Thyroid gland (tissue), 4 donors: ENCODE data around the gene TNFSF8. TPM values are rescaled to one million over a fixed set of nuclear protein-coding genes. Genes with fewer than 3 reads are reported as not detected.
A peak's percentile ranks its signal among the peaks of the same experiment; 100 is the strongest.

Experiments used
- DNase-seq, 2 donors: peaks; one replicate each; pipeline ENCODE4 v3.0.0-alpha.2; 2019
- H3K27ac ChIP-seq, 3 donors: fragments of 200-600 bp; sonication (generic); 1 replicate in 2 of 3; 2 replicates in 1 of 3; pipeline ENCODE4 v1.5.1; 2016 to 2019; ENCODE audit warnings: mild to moderate bottlenecking in 1 of 3, moderate library complexity in 1 of 3
- H3K27me3 ChIP-seq: fragments of 200-600 bp; sonication (generic); one replicate; pipeline ENCODE4 v1.5.1; 2019
- H3K36me3 ChIP-seq, 2 donors: fragments of 200-600 bp; sonication (generic); one replicate each; pipeline ENCODE4 v1.5.1; 2016 to 2019
- H3K4me1 ChIP-seq, 2 donors: fragments of 200-600 bp; sonication (generic); one replicate each; pipeline ENCODE4 v1.5.1; 2017 to 2019
- H3K4me3 ChIP-seq, 3 donors: fragments of 200-600 bp; sonication (generic); replicated peaks in 1 of 3; 1 replicate in 2 of 3; 2 replicates in 1 of 3; pipeline ENCODE4 v1.5.1; 2016; ENCODE audit warnings: mild to moderate bottlenecking in 1 of 3
- H3K9me3 ChIP-seq: fragments of 200-600 bp; sonication (generic); one replicate; pipeline ENCODE4 v1.5.1; 2017
- POLR2A ChIP-seq, 2 donors: fragments of 450-650 bp; IDR thresholded peaks; one replicate each; pipeline ENCODE4 v1.6.1; 2017; ENCODE audit warnings: antibody characterized with exemption in 2 of 2, mild to moderate bottlenecking in 2 of 2, moderate library complexity in 1 of 2
- WGBS, 2 donors: methylation state at CpG; one replicate each; pipeline ENCODE4 v1.1.5; 2017; 5-methylcytosine and 5-hydroxymethylcytosine counted together
- intact Hi-C: fragments of 100-400 bp; cut with DNase I; formaldehyde crosslinking; loops from one replicate; pipeline ENCODE4 v1.15.1; 2023
- total RNA-seq, 4 donors: library from RNA; depleted of rRNA; stranded (reverse); fragments of >200 nt; gene quantifications; one replicate each; pipeline ENCODE4 v1.2.3, GENCODE V29; 2016
- TF ChIP-seq, protein P1 (sequence below), 6 experiments: fragments of 200-600 bp in 3 of 6; fragments of 450-650 bp in 3 of 6; sonication (generic) in 3 of 6; IDR thresholded peaks; one replicate each; pipeline ENCODE4 v1.5.1; 2016 to 2019; ENCODE audit warnings: antibody characterized with exemption in 6 of 6, mild to moderate bottlenecking in 2 of 6, inconsistent platforms in 1 of 6, moderate library complexity in 1 of 6

Gene TNFSF8
- total RNA-seq, 4 donors from 2014 or later, result 1.3 to 4.2 (median 2.1) TPM

DNA sequence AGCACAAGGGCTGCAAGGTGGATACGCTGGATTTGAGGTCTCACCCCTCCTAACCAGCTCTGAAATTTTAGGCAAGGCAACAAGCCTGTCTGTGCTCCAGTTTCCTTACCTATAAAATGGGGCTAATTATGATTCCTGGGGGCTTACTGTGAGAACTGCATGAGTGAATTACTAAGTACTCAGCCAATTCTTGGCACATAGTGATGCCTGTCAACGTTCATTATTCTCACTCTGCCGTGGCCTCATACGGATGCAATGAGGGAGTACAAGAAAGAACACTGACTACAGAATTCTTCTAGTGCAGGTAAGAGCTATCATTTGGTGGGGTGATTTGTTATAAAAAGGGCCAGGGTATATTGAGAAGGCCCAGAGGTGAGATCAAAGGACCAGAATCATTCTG, 16.7 kb downstream of the TNFSF8 start:
- intact Hi-C loops, result loop anchor here (5.0 kb wide), 2 partner anchors 99 to 176 kb away; no protein-coding TSS in a partner anchor
- H3K27me3 ChIP-seq, result no peaks in the 10 kb centered on the region
- no peak overlapping the region for H3K27ac ChIP-seq
- no peaks in the 10 kb centered on the region for H3K36me3 ChIP-seq
- 56 to 69% methylated on average over 4 of the region's 4 CpGs for WGBS, 2 donors
- DNase-seq, result no peak
- TF ChIP-seq, protein P1, sequence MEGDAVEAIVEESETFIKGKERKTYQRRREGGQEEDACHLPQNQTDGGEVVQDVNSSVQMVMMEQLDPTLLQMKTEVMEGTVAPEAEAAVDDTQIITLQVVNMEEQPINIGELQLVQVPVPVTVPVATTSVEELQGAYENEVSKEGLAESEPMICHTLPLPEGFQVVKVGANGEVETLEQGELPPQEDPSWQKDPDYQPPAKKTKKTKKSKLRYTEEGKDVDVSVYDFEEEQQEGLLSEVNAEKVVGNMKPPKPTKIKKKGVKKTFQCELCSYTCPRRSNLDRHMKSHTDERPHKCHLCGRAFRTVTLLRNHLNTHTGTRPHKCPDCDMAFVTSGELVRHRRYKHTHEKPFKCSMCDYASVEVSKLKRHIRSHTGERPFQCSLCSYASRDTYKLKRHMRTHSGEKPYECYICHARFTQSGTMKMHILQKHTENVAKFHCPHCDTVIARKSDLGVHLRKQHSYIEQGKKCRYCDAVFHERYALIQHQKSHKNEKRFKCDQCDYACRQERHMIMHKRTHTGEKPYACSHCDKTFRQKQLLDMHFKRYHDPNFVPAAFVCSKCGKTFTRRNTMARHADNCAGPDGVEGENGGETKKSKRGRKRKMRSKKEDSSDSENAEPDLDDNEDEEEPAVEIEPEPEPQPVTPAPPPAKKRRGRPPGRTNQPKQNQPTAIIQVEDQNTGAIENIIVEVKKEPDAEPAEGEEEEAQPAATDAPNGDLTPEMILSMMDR (IDR thresholded peaks at IDR 0.05), result no peak
- TF ChIP-seq POLR2A (IDR thresholded peaks at IDR 0.05), result no peak
- peaks cover 10 to 39% of the 10 kb centered on the region in 2 donors for H3K4me1 ChIP-seq
- no peaks in the 10 kb centered on the region for H3K9me3 ChIP-seq
- H3K4me3 ChIP-seq, result no peak overlapping the region

- intact Hi-C loops, result loop anchor here (5.0 kb wide), 2 partner anchors 99 to 176 kb away; no protein-coding TSS in a partner anchor
- Histone ChIP-seq H3K27me3 (no peaks in the 10 kb centered on the region), H3K27ac (no peak overlapping the region), H3K4me1 (peaks cover 13 to 43% of the 10 kb centered on the region in 2 donors), H3K9me3 (no peaks in the 10 kb centered on the region), H3K4me3 (no peak overlapping the region), H3K36me3 (no peaks in the 10 kb centered on the region)
- 86 to 98% methylated on average over 5 of the region's 5 CpGs for WGBS, 2 donors
- no peak for TF ChIP-seq POLR2A (IDR thresholded peaks at IDR 0.05)
- TF ChIP-seq, protein P1 (IDR thresholded peaks at IDR 0.05), result no peak
- DNase-seq, result no peak
Measured at GRCh38 chr9:114913217-114913616, 17.2 kb downstream of the TNFSF8 start.

DNA sequence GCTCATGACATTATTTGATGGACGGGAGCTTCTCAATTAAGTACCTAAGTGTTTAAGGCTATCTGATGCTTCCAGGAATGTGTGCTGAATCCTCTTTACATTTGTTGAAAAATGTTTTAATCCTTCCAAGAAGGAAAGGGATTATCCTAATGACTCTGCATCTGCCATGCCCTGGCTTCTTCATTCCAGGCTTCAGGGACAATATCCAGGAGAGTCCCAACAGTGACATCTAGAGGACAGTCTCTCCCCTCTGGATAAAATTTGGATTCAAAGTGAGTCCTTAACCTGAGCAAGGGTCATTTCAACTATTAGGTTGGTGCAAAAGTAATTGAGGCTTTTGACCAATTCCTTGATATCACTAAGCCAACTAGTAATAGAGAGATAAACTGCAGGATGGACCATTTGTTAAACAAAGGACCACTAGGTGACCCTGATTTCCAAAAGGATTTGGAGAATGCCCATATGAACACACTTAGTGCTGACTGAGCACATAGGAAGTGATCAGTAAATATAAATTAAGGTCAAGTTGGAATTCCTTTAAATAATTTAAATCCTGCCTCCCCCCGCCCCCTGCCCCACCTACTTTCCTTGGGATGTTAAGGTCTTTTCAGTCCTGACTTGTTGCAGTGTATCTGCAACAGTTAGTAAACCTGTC, 19.1 kb downstream of the TNFSF8 start:
- peak overlapping the region in 1 of 3 donors; percentile 26 for H3K27ac ChIP-seq
- 55 to 64% methylated on average over 2 of the region's 2 CpGs for WGBS, 2 donors
- H3K36me3 ChIP-seq, result no peaks in the 10 kb centered on the region
- TF ChIP-seq, protein P1 (IDR thresholded peaks at IDR 0.05), result peak; percentile 35 to 84 (median 75)
- no peak for TF ChIP-seq POLR2A (IDR thresholded peaks at IDR 0.05)
- H3K4me3 ChIP-seq, result no peak overlapping the region
- intact Hi-C loops, result loop anchor here (5.0 kb wide), 2 partner anchors 101 to 174 kb away; no protein-coding TSS in a partner anchor
- peaks cover 12 to 44% of the 10 kb centered on the region in 2 donors for H3K4me1 ChIP-seq
- no peaks in the 10 kb centered on the region for H3K27me3 ChIP-seq
- H3K9me3 ChIP-seq, result no peaks in the 10 kb centered on the region
- peak in 1 of 2 donors; percentile 25 for DNase-seq

- peak overlapping the region; percentile 4 to 26 (median 23) for H3K27ac ChIP-seq
- intact Hi-C loops, result loop anchor here (5.0 kb wide), 2 partner anchors 102 to 173 kb away; no protein-coding TSS in a partner anchor
Measured at GRCh38 chr9:114910541-114910940, 19.9 kb downstream of the TNFSF8 start.

GRCh38 chr9:114909661-114910060, 20.7 kb downstream of the TNFSF8 start:
- Histone ChIP-seq H3K4me3 (no peak overlapping the region), H3K4me1 (peaks cover 12 to 37% of the 10 kb centered on the region in 2 donors), H3K27ac (no peak overlapping the region), H3K27me3 (no peaks in the 10 kb centered on the region), H3K9me3 (no peaks in the 10 kb centered on the region), H3K36me3 (no peaks in the 10 kb centered on the region)
- 91 to 100% methylated on average over 1 of the region's 1 CpG for WGBS, 2 donors
- TF ChIP-seq, protein P1 (IDR thresholded peaks at IDR 0.05), result no peak
- no peak for TF ChIP-seq POLR2A (IDR thresholded peaks at IDR 0.05)
- intact Hi-C loops, result loop anchor here (5.0 kb wide), 2 partner anchors 103 to 172 kb away; no protein-coding TSS in a partner anchor
- no peak for DNase-seq

More at GRCh38 chr9:114910541-114910940, 19.9 kb downstream of the TNFSF8 start:
- peaks cover 12 to 44% of the 10 kb centered on the region in 2 donors for H3K4me1 ChIP-seq
- no peak overlapping the region for H3K4me3 ChIP-seq
- TF ChIP-seq POLR2A (IDR thresholded peaks at IDR 0.05), result no peak
- no peaks in the 10 kb centered on the region for H3K27me3 ChIP-seq
- no peaks in the 10 kb centered on the region for H3K36me3 ChIP-seq
- no peaks in the 10 kb centered on the region for H3K9me3 ChIP-seq
- WGBS, 2 donors, result 93 to 98% methylated on average over 4 of the region's 4 CpGs
- no peak for DNase-seq
